H1 (cell line): ENCODE results near the gene FAM181A. TPM values are rescaled to one million over a fixed set of nuclear protein-coding genes. Genes with fewer than 3 reads are reported as not detected.

Experiments used
- CTCF ChIA-PET: fragments of 300-600 bp; sonication (Branson Sonifier 250); formaldehyde crosslinking; loops from one replicate; lab custom pipeline; 2021; ENCODE audit not compliant: partially characterized antibody; lab: Charles Lee
- POLR2A ChIA-PET: fragments of 300-600 bp; sonication (Branson Sonifier 250); formaldehyde crosslinking; loops from one replicate; lab custom pipeline; 2021; ENCODE audit warnings: inconsistent platforms; ENCODE audit not compliant: partially characterized antibody; lab: Charles Lee
- DNase-seq, 2 experiments: peaks; one replicate each; pipeline versions ENCODE4 v3.0.0 to v3.0.0-alpha.2; 2010 to 2022; ENCODE audit warnings: low spot score in 2 of 2, low read depth in 1 of 2, mixed read lengths in 1 of 2
- FAIRE-seq: peaks from 2 replicates; lab custom pipeline; 2011; peaks lifted over from hg19 to GRCh38; lab: Jason Lieb, UNC
- H2AFZ ChIP-seq: 2 replicates; pipeline ENCODE4 v1.8.1; 2012; ENCODE audit warnings: low read length, inconsistent platforms
- H2AK5ac ChIP-seq: 2 replicates; pipeline ENCODE4 v1.6.1; 2013; ENCODE audit warnings: low read depth, low read length
- H2BK120ac ChIP-seq: replicated peaks from 2 replicates; pipeline ENCODE3; 2013; ENCODE audit warnings: low read depth, low read length, inconsistent platforms
- H2BK12ac ChIP-seq: 2 replicates; pipeline ENCODE4 v1.6.1; 2013; ENCODE audit warnings: low read depth, low read length
- H2BK15ac ChIP-seq: 2 replicates; pipeline ENCODE4 v1.6.1; 2013; ENCODE audit warnings: low read length
- H2BK20ac ChIP-seq: 2 replicates; pipeline ENCODE4 v1.6.1; 2013; ENCODE audit warnings: low read length
- H2BK5ac ChIP-seq: 2 replicates; pipeline ENCODE4 v1.6.1; 2013; ENCODE audit warnings: low read depth, low read length
- H3K14ac ChIP-seq: 2 replicates; pipeline ENCODE4 v1.6.1; 2013; ENCODE audit warnings: inconsistent platforms; ENCODE audit not compliant: insufficient read length
- H3K18ac ChIP-seq: 2 replicates; pipeline ENCODE4 v1.6.1; 2013; ENCODE audit warnings: low read length; ENCODE audit errors: extremely low read depth
- H3K23ac ChIP-seq: 2 replicates; pipeline ENCODE4 v1.6.1; 2013; ENCODE audit warnings: inconsistent platforms; ENCODE audit not compliant: insufficient read length
- H3K23me2 ChIP-seq: 2 replicates; pipeline ENCODE4 v1.6.1; 2013; ENCODE audit warnings: low read depth, low read length
- H3K27ac ChIP-seq: 2 replicates; pipeline ENCODE4 v1.6.1; 2011; ENCODE audit warnings: low read depth, low read length, inconsistent platforms
- H3K27me3 ChIP-seq, 4 experiments: replicated peaks in 1 of 4; 1 replicate in 1 of 4; 2 replicates in 3 of 4; pipeline versions ENCODE4 v1.6.1 to v1.8.1; 2011 to 2013; ENCODE audit warnings: low read length in 3 of 4, mild to moderate bottlenecking in 3 of 4, inconsistent platforms in 2 of 4, mixed read lengths in 2 of 4, moderate library complexity in 1 of 4; ENCODE audit not compliant: control insufficient read depth in 3 of 4, insufficient read depth in 3 of 4; ENCODE audit errors: extremely low read depth in 1 of 4
- H3K36me3 ChIP-seq, 4 experiments: 2 replicates each; pipeline versions ENCODE4 v1.6.1 to v1.8.1; 2011 to 2013; ENCODE audit warnings: mild to moderate bottlenecking in 4 of 4, low read length in 3 of 4, moderate library complexity in 2 of 4, control low read depth in 1 of 4, inconsistent platforms in 1 of 4; ENCODE audit not compliant: insufficient read depth in 4 of 4, control insufficient read depth in 2 of 4
- H3K4ac ChIP-seq: replicated peaks from 2 replicates; pipeline ENCODE3; 2013; ENCODE audit warnings: low read length, low read depth, mixed read lengths, inconsistent platforms; ENCODE audit not compliant: insufficient read length
- H3K4me1 ChIP-seq, 4 experiments: replicated peaks in 1 of 4; 1 replicate in 1 of 4; 2 replicates in 3 of 4; pipeline versions ENCODE4 v1.6.1 to v1.8.1; 2011 to 2013; ENCODE audit warnings: low read length in 3 of 4, inconsistent platforms in 2 of 4, mixed read lengths in 1 of 4; ENCODE audit not compliant: insufficient read depth in 4 of 4, control insufficient read depth in 3 of 4
- H3K4me2 ChIP-seq, 2 experiments: 2 replicates each; pipeline versions ENCODE4 v1.6.1 to v1.8.1; 2011 to 2013; ENCODE audit warnings: low read depth in 2 of 2, low read length in 2 of 2, control low read depth in 1 of 2, inconsistent platforms in 1 of 2, mild to moderate bottlenecking in 1 of 2; ENCODE audit not compliant: insufficient read depth in 1 of 2
- H3K4me3 ChIP-seq, 4 experiments: fragments of 200-600, 300-600 bp in 1 of 4; sonication (generic), shearing (Covaris generic), sonication (Bioruptor Twin) in 1 of 4; 2 replicates each; pipeline versions ENCODE4 v1.5.1 to v1.8.1; 2011 to 2016; ENCODE audit warnings: low read length in 4 of 4, low read depth in 3 of 4, control low read depth in 2 of 4, inconsistent platforms in 2 of 4, mild to moderate bottlenecking in 2 of 4, mixed read lengths in 1 of 4, moderate library complexity in 1 of 4; ENCODE audit not compliant: insufficient read depth in 2 of 4; ENCODE audit errors: extremely low read depth in 1 of 4
- H3K56ac ChIP-seq: replicated peaks from 2 replicates; pipeline ENCODE3; 2013; ENCODE audit warnings: low read depth, mild to moderate bottlenecking, mixed read lengths, low read length, inconsistent platforms; ENCODE audit not compliant: insufficient read length
- H3K79me1 ChIP-seq: 2 replicates; pipeline ENCODE4 v1.6.1; 2013; ENCODE audit warnings: low read depth, low read length, control low read depth
- H3K79me2 ChIP-seq, 2 experiments: 2 replicates each; pipeline versions ENCODE4 v1.6.1 to v1.8.1; 2012 to 2013; ENCODE audit warnings: low read length in 2 of 2, mild to moderate bottlenecking in 2 of 2, inconsistent platforms in 1 of 2; ENCODE audit not compliant: insufficient read depth in 2 of 2, control insufficient read depth in 1 of 2
- H3K9ac ChIP-seq, 4 experiments: replicated peaks in 1 of 4; 1 replicate in 1 of 4; 2 replicates in 3 of 4; pipeline versions ENCODE4 v1.6.1 to v1.8.1; 2011 to 2013; ENCODE audit warnings: low read depth in 3 of 4, low read length in 3 of 4, control low read depth in 2 of 4, mild to moderate bottlenecking in 2 of 4, moderate library complexity in 2 of 4, inconsistent platforms in 1 of 4; ENCODE audit errors: extremely low read depth in 1 of 4
- H3K9me3 ChIP-seq, 2 experiments: 2 replicates each; pipeline versions ENCODE4 v1.6.1 to v1.8.1; 2012 to 2013; ENCODE audit warnings: mild to moderate bottlenecking in 2 of 2, moderate library complexity in 2 of 2, control low read depth in 1 of 2, inconsistent platforms in 1 of 2, low read depth in 1 of 2, low read length in 1 of 2, mixed read lengths in 1 of 2; ENCODE audit not compliant: insufficient read depth in 2 of 2
- H4K20me1 ChIP-seq, 2 experiments: replicated peaks in 1 of 2; 2 replicates each; pipeline versions ENCODE3 to v1.8.1; 2011 to 2013; ENCODE audit warnings: inconsistent platforms in 2 of 2, low read length in 2 of 2, mild to moderate bottlenecking in 1 of 2; ENCODE audit not compliant: insufficient read depth in 2 of 2, control insufficient read depth in 1 of 2
- H4K5ac ChIP-seq: 2 replicates; pipeline ENCODE4 v1.6.1; 2013; ENCODE audit warnings: low read length, low read depth, mixed read lengths, inconsistent platforms; ENCODE audit not compliant: insufficient read length
- H4K8ac ChIP-seq: 2 replicates; pipeline ENCODE4 v1.8.0; 2013; ENCODE audit warnings: mild to moderate bottlenecking, moderate library complexity, low read length, inconsistent platforms; ENCODE audit not compliant: insufficient read depth; ENCODE audit errors: extremely low read depth
- H4K91ac ChIP-seq: replicated peaks from 2 replicates; pipeline ENCODE3; 2013; ENCODE audit warnings: low read length, mixed read lengths, inconsistent platforms; ENCODE audit not compliant: insufficient read length
- CBX5 ChIP-seq: fragments of 300-800, 300-1000 bp; sonication (generic); IDR thresholded peaks from 2 replicates; pipeline ENCODE4 v1.7.1; 2016; ENCODE audit warnings: antibody characterized with exemption, low read length, low read depth
- CHD1 ChIP-seq: IDR thresholded peaks from 2 replicates; pipeline ENCODE4 v1.6.1; 2012; ENCODE audit warnings: low read depth, low read length, improper control_type of control experiment
- CTBP2 ChIP-seq: IDR thresholded peaks from 2 replicates; pipeline ENCODE4 v1.7.0; 2011; ENCODE audit warnings: borderline replicate concordance, mild to moderate bottlenecking, moderate library complexity, mixed read lengths, low read length; ENCODE audit not compliant: insufficient read depth, insufficient read length
- CTCF ChIP-seq, 3 experiments: IDR thresholded peaks; 1 replicate in 2 of 3; 2 replicates in 1 of 3; pipeline versions ENCODE4 v1.5.1 to v1.6.1; 2011; ENCODE audit warnings: low read length in 3 of 3, mild to moderate bottlenecking in 3 of 3, inconsistent platforms in 2 of 3, low read depth in 1 of 3, moderate library complexity in 1 of 3; ENCODE audit not compliant: insufficient read depth in 1 of 3; ENCODE audit errors: control extremely low read depth in 1 of 3
- GABPA ChIP-seq: IDR thresholded peaks from 2 replicates; pipeline ENCODE4 v1.6.1; 2011; ENCODE audit warnings: mild to moderate bottlenecking, low read length, moderate library complexity, borderline replicate concordance; ENCODE audit not compliant: insufficient read depth
- HDAC6 ChIP-seq: IDR thresholded peaks from one replicate; pipeline ENCODE4 v1.7.1; 2012; ENCODE audit warnings: low read depth, mild to moderate bottlenecking, inconsistent platforms, low read length, moderate library complexity
- NRF1 ChIP-seq: IDR thresholded peaks from 2 replicates; pipeline ENCODE4 v1.6.1; 2011; ENCODE audit warnings: mild to moderate bottlenecking, low read depth, low read length, improper control_type of control experiment
- POLR2AphosphoS5 ChIP-seq: IDR thresholded peaks from 2 replicates; pipeline ENCODE4 v1.6.1; 2011; ENCODE audit warnings: low read depth, low read length
- RBBP5 ChIP-seq: IDR thresholded peaks from 2 replicates; pipeline ENCODE4 v1.7.1; 2012; ENCODE audit warnings: low read depth, mild to moderate bottlenecking, inconsistent platforms, low read length, moderate library complexity, borderline replicate concordance
- SP4 ChIP-seq: IDR thresholded peaks from 2 replicates; pipeline ENCODE4 v1.6.1; 2012; ENCODE audit warnings: low read length, inconsistent platforms
- WGBS, 2 experiments: shearing (Covaris generic) in 1 of 2; methylation state at CpG; one replicate each; pipeline versions ENCODE4 v1.1.6 to v1.1.7; 2013 to 2015; ENCODE audit warnings: low lambda C conversion rate in 2 of 2, mixed read lengths in 2 of 2, inconsistent platforms in 1 of 2, low coverage in 1 of 2, missing lambda C conversion rate in 1 of 2; ENCODE audit not compliant: insufficient replicate concordance in 2 of 2, insufficient coverage in 1 of 2, insufficient read length in 1 of 2; ENCODE audit errors: extremely low coverage in 1 of 2, missing lambda C conversion rate in 1 of 2; 5-methylcytosine and 5-hydroxymethylcytosine counted together
- polyA plus RNA-seq, 7 experiments: library from polyadenylated mRNA; depleted of rRNA in 3 of 7; stranded (reverse) in 5 of 7; unstranded in 2 of 7; fragments of >200 nt in 5 of 7; fragments of 200-250 nt in 2 of 7; gene quantifications; 1 replicate in 5 of 7; 2 replicates in 1 of 7; 4 replicates in 1 of 7; pipeline versions ENCODE4 v1.2.1 to v1.2.3, GENCODE V29; 2011 to 2013; ENCODE audit warnings: missing spikeins in 2 of 7, mixed read lengths in 2 of 7
- total RNA-seq: library from RNA; stranded (reverse); fragmentation: NEBNext Ultra II Directional; extraction: Animal tissue kit (Norgen Biotek cat#: 25700); gene quantifications from 2 replicates; pipeline ENCODE4 v1.2.1, GENCODE V29; 2021
- TF ChIP-seq, protein P1 (sequence below): IDR thresholded peaks from 2 replicates; pipeline ENCODE4 v1.6.1; 2011; ENCODE audit warnings: low read depth, mild to moderate bottlenecking, low read length; ENCODE audit not compliant: insufficient read depth

FAM181A gene
- total and polyA plus RNA-seq, 2 of the 8 experiments (the other 6 are each of a cell fraction or from before 2014, with no cell fraction given), result not detected

DNA sequence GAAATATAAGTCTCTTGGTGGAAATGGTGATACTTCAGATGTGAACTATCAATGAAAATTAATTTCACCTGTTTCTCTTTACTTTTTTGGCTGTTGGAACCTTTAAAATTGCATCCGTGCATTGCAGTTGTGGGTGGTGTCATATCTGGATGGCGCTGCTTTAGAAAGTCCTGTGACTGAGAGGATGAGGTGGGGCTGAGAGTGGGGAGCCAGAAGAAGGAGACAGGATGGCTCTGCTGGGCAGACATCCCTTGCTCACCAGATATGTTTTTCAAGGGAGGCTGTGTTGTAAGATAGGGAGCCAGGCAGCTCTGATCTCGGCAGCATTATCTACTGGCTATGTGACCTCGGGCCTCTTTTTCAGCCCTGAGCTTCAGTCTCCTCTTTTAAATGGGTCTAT is 36.5 kb downstream of the FAM181A start:
- CTCF ChIA-PET, result interaction anchor here (0.9 to 8.0 kb wide), 5 partner anchors 15 to 39 kb away, joined by 3 to 37 read pairs (median 4); no protein-coding TSS in a partner anchor
- Histone ChIP-seq H2BK15ac (no peak overlapping the region), H3K9ac (no peak overlapping the region), H3K9me3 (no peaks in the 10 kb centered on the region), H3K79me1 (no peaks in the 10 kb centered on the region), H2AFZ (no peak overlapping the region), H3K79me2 (no peaks in the 10 kb centered on the region), H4K5ac (no peak overlapping the region), H4K91ac (no peak overlapping the region), H2BK20ac (no peak overlapping the region), H4K8ac (no peak overlapping the region), H3K27me3 (peaks cover 0 to 1% (median 0%) of the 10 kb centered on the region in 4 experiments; a peak in 1 of 7 replicates), H3K27ac (no peak overlapping the region), H3K36me3 (no peaks in the 10 kb centered on the region), H3K4me1 (peaks cover 0 to 7% (median 5%) of the 10 kb centered on the region in 4 experiments; a peak in 5 of 7 replicates), H3K23ac (no peak overlapping the region), H3K4me3 (no peak overlapping the region), H3K4ac (no peak overlapping the region), H2BK120ac (no peak overlapping the region), H3K23me2 (peaks cover 3% of the 10 kb centered on the region; the same call in 1 of the 2 replicates), H3K56ac (no peak overlapping the region), H4K20me1 (no peaks in the 10 kb centered on the region), H3K18ac (no peak overlapping the region), H2AK5ac (no peak overlapping the region), H2BK12ac (no peak overlapping the region), H3K14ac (no peak overlapping the region), H2BK5ac (no peak overlapping the region), H3K4me2 (no peak overlapping the region)
- no peak for FAIRE-seq
- DNase-seq, result no peak
- 85% methylated on average over 4 of the region's 4 CpGs; no CpG with 5 or more reads in 1 of the 2 experiments for WGBS, 2 experiments
- POLR2A ChIA-PET, result interaction anchor here (1.0 kb wide), 1 partner anchor 11 kb away, joined by 3 read pairs; no protein-coding TSS in a partner anchor
- TF ChIP-seq CBX5 (no peak), HDAC6 (no peak), NRF1 (no peak), RBBP5 (no peak), GABPA (no peak), CTBP2 (no peak), SP4 (no peak), CHD1 (no peak), CTCF (IDR thresholded peaks at IDR 0.05; ENCODE audit: control extremely low read depth in 1 of 3, insufficient read depth in 1 of 3, low read depth in 1 of 3, low read length in 3 of 3) (no peak), POLR2AphosphoS5 (no peak)
- TF ChIP-seq, protein P1, sequence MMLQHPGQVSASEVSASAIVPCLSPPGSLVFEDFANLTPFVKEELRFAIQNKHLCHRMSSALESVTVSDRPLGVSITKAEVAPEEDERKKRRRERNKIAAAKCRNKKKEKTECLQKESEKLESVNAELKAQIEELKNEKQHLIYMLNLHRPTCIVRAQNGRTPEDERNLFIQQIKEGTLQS, result no peak
